CD4-positive, alpha-beta T cell (primary cell): ENCODE data around the gene GRM8. TPM values are rescaled to one million over a fixed set of nuclear protein-coding genes. Genes with fewer than 3 reads are reported as not detected.

Experiments used
- ATAC-seq: fragments of 200-7000 bp; cut with Tn5 transposase; one replicate; pipeline ENCODE4 v1.10.0; 2022; ENCODE audit warnings: mild to moderate bottlenecking; ENCODE audit not compliant: poor library complexity
- CTCF ChIA-PET: fragments of 350-600 bp; sonication (Branson Sonifier 250); formaldehyde crosslinking; loops from one replicate; lab custom pipeline; 2021; ENCODE audit warnings: antibody characterized with exemption, inconsistent platforms; lab: Charles Lee
- POLR2A ChIA-PET: fragments of 350-600 bp; sonication (Branson Sonifier 250); formaldehyde crosslinking; loops from one replicate; lab custom pipeline; 2021; ENCODE audit warnings: antibody characterized with exemption, inconsistent platforms; lab: Charles Lee
- DNase-seq, 14 experiments: peaks; one replicate each; pipeline ENCODE4 v3.0.0-alpha.2; 2013 to 2020; ENCODE audit warnings: mixed read lengths in 2 of 14
- H3K27ac ChIP-seq, 2 donors: one replicate each; pipeline versions ENCODE4 v1.5.1 to v1.7.0; 2013; ENCODE audit warnings: low read length in 2 of 2, low read depth in 1 of 2, mild to moderate bottlenecking in 1 of 2
- H3K27me3 ChIP-seq, 2 experiments: 1 replicate in 1 of 2; 2 replicates in 1 of 2; pipeline versions ENCODE4 v1.6.1 to v1.7.0; 2013; ENCODE audit warnings: low read length in 2 of 2, control low read depth in 1 of 2, mild to moderate bottlenecking in 1 of 2, moderate library complexity in 1 of 2; ENCODE audit not compliant: insufficient read depth in 2 of 2, control insufficient read depth in 1 of 2
- H3K36me3 ChIP-seq: one replicate; pipeline ENCODE4 v1.6.1; 2013; ENCODE audit warnings: low read length, control low read depth; ENCODE audit not compliant: insufficient read depth
- H3K4me1 ChIP-seq: one replicate; pipeline ENCODE4 v1.6.1; 2013; ENCODE audit warnings: low read length, control low read depth; ENCODE audit not compliant: insufficient read depth
- H3K4me3 ChIP-seq: one replicate; pipeline ENCODE4 v1.5.1; 2013; ENCODE audit warnings: mild to moderate bottlenecking, low read length, moderate library complexity
- H3K9me3 ChIP-seq, 2 experiments: 1 replicate in 1 of 2; 2 replicates in 1 of 2; pipeline versions ENCODE4 v1.6.1 to v1.7.0; 2013; ENCODE audit warnings: low read length in 2 of 2, mild to moderate bottlenecking in 2 of 2, control low read depth in 1 of 2, moderate library complexity in 1 of 2; ENCODE audit not compliant: control insufficient read depth in 1 of 2, insufficient read depth in 1 of 2
- H3K27ac Mint-ChIP-seq: one replicate; pipeline ENCODE4 v1.8.0; 2020; ENCODE audit warnings: mixed read lengths
- H3K27me3 Mint-ChIP-seq: one replicate; pipeline ENCODE4 v1.8.0; 2021; ENCODE audit warnings: mixed read lengths
- H3K36me3 Mint-ChIP-seq: one replicate; pipeline ENCODE4 v1.8.0; 2021; ENCODE audit warnings: low read depth, mixed read lengths
- H3K4me1 Mint-ChIP-seq: one replicate; pipeline ENCODE4 v1.8.0; 2021; ENCODE audit warnings: low read depth, mixed read lengths
- H3K4me3 Mint-ChIP-seq: one replicate; pipeline ENCODE4 v1.8.0; 2020; ENCODE audit warnings: mild to moderate bottlenecking, mixed read lengths
- H3K9me3 Mint-ChIP-seq: one replicate; pipeline ENCODE4 v1.8.0; 2020; ENCODE audit warnings: mixed read lengths
- CTCF ChIP-seq: fragments of 200-600 bp; IDR thresholded peaks from one replicate; pipeline ENCODE4 v1.8.0; 2022; ENCODE audit warnings: antibody characterized with exemption, mild to moderate bottlenecking
- intact Hi-C, 2 experiments: fragments of 100-400 bp; cut with DNase I in 1 of 2; cut with micrococcal nuclease in 1 of 2; formaldehyde crosslinking; loops; one replicate each; pipeline versions ENCODE4 v1.15.1 to v1.9.0; 2023 to 2025; cut with DNase I, micrococcal nuclease
- total RNA-seq, 174 experiments: library from RNA in 2 of 174; stranded (reverse) in 2 of 174; gene quantifications; one replicate each; pipeline ENCODE4 v1.2.3 and lab custom pipeline; 2021 to 2026

The GRM8 gene
- total RNA-seq, 2 experiments from 2014 or later: not detected

DNA sequence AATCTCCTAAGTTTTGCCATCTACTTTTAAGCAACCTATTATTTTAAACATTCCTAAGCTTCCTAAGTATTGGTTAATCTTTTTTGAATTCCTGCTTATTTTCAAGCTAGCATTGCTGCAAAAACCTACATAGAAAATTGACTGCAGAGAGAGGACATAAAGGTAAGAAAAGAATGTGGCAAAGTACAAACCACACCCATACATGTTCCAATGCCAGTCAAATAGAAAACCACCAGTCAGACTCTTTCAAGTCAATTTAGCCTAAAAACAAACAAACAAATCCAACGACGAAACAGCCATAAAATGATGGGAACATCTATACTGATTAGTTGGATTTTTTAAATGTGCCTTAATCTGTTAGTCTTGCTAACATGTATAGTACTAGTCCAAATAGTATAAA lies 804.8 kb downstream of the GRM8 start:
- intact Hi-C loops: no loop called here
- no peaks in the 10 kb centered on the region for H3K27me3 ChIP-seq
- no peak overlapping the region for H3K27ac Mint-ChIP-seq

DNA sequence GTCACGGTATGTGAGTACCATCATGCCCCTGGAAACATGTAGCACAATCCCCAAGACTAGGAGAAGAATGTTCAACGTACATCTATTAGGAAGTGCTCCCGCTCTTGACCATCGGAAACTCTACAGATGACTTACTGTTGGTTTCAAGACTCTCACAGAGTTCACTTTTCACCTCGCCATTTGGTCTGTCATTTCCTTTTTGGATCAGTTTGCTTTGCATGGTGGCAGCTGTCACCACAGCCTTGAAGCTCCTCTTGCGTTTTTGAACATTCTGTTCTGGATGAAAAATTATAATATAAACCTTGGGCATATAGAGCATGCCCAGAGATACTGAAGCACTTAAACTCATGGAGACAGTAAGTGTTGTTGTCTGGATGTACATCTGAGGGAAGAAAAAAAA lies 806.8 kb downstream of the GRM8 start:
- Mint-ChIP-seq H3K27me3 (no peaks in the 10 kb centered on the region), H3K36me3 (no peaks in the 10 kb centered on the region), H3K4me1 (no peaks in the 10 kb centered on the region), H3K27ac (no peak overlapping the region), H3K9me3 (peaks cover 2% of the 10 kb centered on the region), H3K4me3 (no peak overlapping the region)
- CTCF ChIA-PET: no interaction called here
- no peak for TF ChIP-seq CTCF
- POLR2A ChIA-PET: no interaction called here
- ATAC-seq: no peak
- intact Hi-C loops: no loop called here
- no peaks in the 10 kb centered on the region for H3K27me3 ChIP-seq
- no peak overlapping the region for H3K4me3 ChIP-seq
- H3K4me1 ChIP-seq: no peaks in the 10 kb centered on the region
- DNase-seq: no peak
- no peak overlapping the region for H3K27ac ChIP-seq
- no peaks in the 10 kb centered on the region for H3K36me3 ChIP-seq
- H3K9me3 ChIP-seq: no peaks in the 10 kb centered on the region

More for the DNA sequence above, 804.8 kb downstream of the GRM8 start:
- H3K36me3 Mint-ChIP-seq: no peaks in the 10 kb centered on the region
- TF ChIP-seq CTCF: no peak
- H3K27ac ChIP-seq: no peak overlapping the region
- H3K27me3 Mint-ChIP-seq: no peaks in the 10 kb centered on the region
- no peaks in the 10 kb centered on the region for H3K9me3 ChIP-seq
- no peaks in the 10 kb centered on the region for H3K4me1 ChIP-seq
- H3K4me3 ChIP-seq: no peak overlapping the region
- ATAC-seq (no peak), DNase-seq (no peak)
- H3K9me3 Mint-ChIP-seq: peaks cover 8% of the 10 kb centered on the region
- ChIA-PET CTCF (no interaction called here), POLR2A (no interaction called here)
- H3K4me3 Mint-ChIP-seq: no peak overlapping the region
- no peaks in the 10 kb centered on the region for H3K36me3 ChIP-seq
- H3K4me1 Mint-ChIP-seq: no peaks in the 10 kb centered on the region

DNA sequence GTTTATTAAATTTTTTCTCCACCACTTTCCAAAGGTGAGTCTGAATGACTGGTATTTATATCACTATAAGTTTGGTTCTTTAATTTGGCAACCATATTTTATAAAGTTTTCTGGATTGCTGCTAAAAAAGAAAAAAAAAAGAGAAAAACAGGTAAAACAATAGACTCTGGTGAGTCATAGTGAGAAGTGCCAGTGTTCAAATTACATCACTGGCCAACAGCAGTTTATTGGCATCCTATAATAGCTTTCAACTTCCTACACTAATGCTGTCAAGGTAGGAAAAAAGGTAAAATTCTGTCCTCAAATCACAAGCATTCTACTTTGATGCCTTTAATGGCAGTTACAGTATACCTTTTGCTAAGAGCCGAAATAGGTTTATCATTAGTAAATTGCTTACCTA lies 808.8 kb downstream of the GRM8 start:
- POLR2A ChIA-PET: no interaction called here
- H3K27me3 Mint-ChIP-seq: no peaks in the 10 kb centered on the region

More for the DNA sequence above, 808.8 kb downstream of the GRM8 start:
- H3K4me1 ChIP-seq: no peaks in the 10 kb centered on the region
- no peak for TF ChIP-seq CTCF
- ATAC-seq (no peak), DNase-seq (no peak)
- H3K27ac Mint-ChIP-seq: no peak overlapping the region
- no peaks in the 10 kb centered on the region for H3K27me3 ChIP-seq
- H3K4me3 ChIP-seq: no peak overlapping the region
- intact Hi-C loops: no loop called here
- no peak overlapping the region for H3K4me3 Mint-ChIP-seq
- no peak overlapping the region for H3K27ac ChIP-seq
- CTCF ChIA-PET: no interaction called here
- H3K36me3 Mint-ChIP-seq: no peaks in the 10 kb centered on the region
- H3K9me3 ChIP-seq: no peaks in the 10 kb centered on the region
- peaks cover 2% of the 10 kb centered on the region for H3K9me3 Mint-ChIP-seq
- H3K4me1 Mint-ChIP-seq: no peaks in the 10 kb centered on the region
- no peaks in the 10 kb centered on the region for H3K36me3 ChIP-seq
